Activated CD4-positive, CD25-positive, alpha-beta regulatory T cell treated with anti-CD3 and anti-CD28 coated beads, Interleukin-2, amount 50 U/mL, for 72 hours (primary cell): Measurements from ENCODE around the gene CLGN.

Source experiments
- DNase-seq: peaks from one replicate; pipeline ENCODE4 v3.0.0; 2021

The CLGN gene

GRCh38 chr4:140373328-140374129 lies 53.9 kb downstream of the CLGN start, which contains the start of gene SCOC:
Gene SCOC (plus strand): TSS chr4:140373646. CDS start chr4:140379171, 5,525 bp downstream.
- DNase-seq: peak; percentile 93

GRCh38 chr4:140372751-140373327 lies 54.6 kb downstream of the CLGN start:
- no peak for DNase-seq

- no peak for DNase-seq
Observed at GRCh38 chr4:140368686-140369085, 58.8 kb downstream of the CLGN start.

- DNase-seq: no peak
Observed at GRCh38 chr4:140367738-140368137, 59.7 kb downstream of the CLGN start.

GRCh38 chr4:140363558-140363957 lies 63.9 kb downstream of the CLGN start:
- no peak for DNase-seq

GRCh38 chr4:140363051-140363450 lies 64.4 kb downstream of the CLGN start:
- no peak for DNase-seq

GRCh38 chr4:140361099-140361498 lies 66.3 kb downstream of the CLGN start:
- DNase-seq: no peak

GRCh38 chr4:140359562-140360427 lies 67.7 kb downstream of the CLGN start:
- DNase-seq: peak; percentile 64

GRCh38 chr4:140358281-140358680 lies 69.2 kb downstream of the CLGN start:
- DNase-seq: no peak

GRCh38 chr4:140357868-140358267 lies 69.6 kb downstream of the CLGN start:
- no peak for DNase-seq

GRCh38 chr4:140355288-140355687 lies 72.2 kb downstream of the CLGN start:
- DNase-seq: no peak

- DNase-seq: no peak
Observed at GRCh38 chr4:140353786-140354185, 73.7 kb downstream of the CLGN start.

GRCh38 chr4:140351093-140352075 lies 76.1 kb downstream of the CLGN start:
- no peak for DNase-seq

GRCh38 chr4:140349816-140350215 lies 77.6 kb downstream of the CLGN start:
- DNase-seq: no peak

GRCh38 chr4:140346136-140346535 lies 81.3 kb downstream of the CLGN start:
- no peak for DNase-seq

- DNase-seq: no peak
Observed at GRCh38 chr4:140344621-140345020, 82.8 kb downstream of the CLGN start.

- no peak for DNase-seq
Observed at GRCh38 chr4:140344101-140344500, 83.3 kb downstream of the CLGN start.

GRCh38 chr4:140343303-140343702 lies 84.1 kb downstream of the CLGN start:
- no peak for DNase-seq

- DNase-seq: no peak
Observed at GRCh38 chr4:140342620-140343019, 84.8 kb downstream of the CLGN start.
